Activated T-cell treated with anti-CD3 and anti-CD28 coated beads, Interleukin-2, amount 50 U/mL, for 72 hours (primary cell): ENCODE results near the gene DHRSX. TPM values are rescaled to one million over a fixed set of nuclear protein-coding genes. Genes with fewer than 3 reads are reported as not detected.
"Not testable (repeated sequence)": the region's sequence is repeated elsewhere in the genome, so short reads cannot be mapped to it uniquely, and the experiment has no call there.

ENCODE experiments used
- ATAC-seq, 2 donors: fragments of 150-1000 bp; cut with Tn5 transposase; replicated peaks in 1 of 2; 2 replicates each; pipeline ENCODE4 v1.10.0; 2021; ENCODE audit warnings: moderate library complexity in 2 of 2, mild to moderate bottlenecking in 1 of 2
- DNase-seq, 2 donors: peaks; one replicate each; pipeline ENCODE4 v3.0.0; 2021 to 2022; ENCODE audit warnings: mixed read lengths in 1 of 2
- H3K27ac Mint-ChIP-seq: one replicate; pipeline ENCODE4 v1.8.0; 2022; ENCODE audit warnings: mild to moderate bottlenecking, moderate library complexity, mixed read lengths
- H3K27me3 Mint-ChIP-seq: one replicate; pipeline ENCODE4 v1.8.0; 2022; ENCODE audit warnings: low read depth, mixed read lengths
- H3K36me3 Mint-ChIP-seq, 2 donors: one replicate each; pipeline ENCODE4 v1.8.0; 2022; ENCODE audit warnings: mixed read lengths in 2 of 2, mild to moderate bottlenecking in 1 of 2; ENCODE audit not compliant: insufficient read depth in 2 of 2
- H3K4me1 Mint-ChIP-seq: one replicate; pipeline ENCODE4 v1.8.0; 2022; ENCODE audit warnings: low read depth, mixed read lengths
- H3K4me3 Mint-ChIP-seq, 2 donors: one replicate each; pipeline ENCODE4 v1.8.0; 2022; ENCODE audit warnings: mild to moderate bottlenecking in 2 of 2, mixed read lengths in 2 of 2, moderate library complexity in 2 of 2
- H3K9me3 Mint-ChIP-seq, 2 donors: one replicate each; pipeline ENCODE4 v1.8.0; 2022; ENCODE audit warnings: mixed read lengths in 2 of 2
- total RNA-seq, 2 donors: library from RNA; stranded (reverse); gene quantifications; one replicate each; pipeline ENCODE4 v1.2.3, GENCODE V29; 2022

The DHRSX gene
- total RNA-seq, 2 donors from 2014 or later = 24.0 to 26.0 TPM

DNA sequence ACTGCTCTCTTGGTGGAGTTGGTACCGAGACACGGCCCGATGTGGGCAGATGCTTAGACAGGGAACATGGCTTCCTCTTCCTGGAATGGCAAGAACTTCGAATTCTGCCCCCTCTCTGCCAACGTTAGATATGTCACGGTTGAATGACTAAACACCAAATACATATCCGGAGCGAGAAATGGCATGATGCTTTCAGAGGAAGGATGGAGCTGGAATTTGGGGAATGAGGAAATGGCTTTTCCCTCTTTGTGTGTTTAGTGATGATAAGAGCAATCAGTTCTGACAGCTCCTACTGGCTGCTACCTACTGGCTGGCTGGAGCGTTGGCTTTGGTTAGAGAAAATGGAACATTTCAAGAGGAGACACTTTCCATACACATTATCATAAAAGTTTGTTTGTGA, 140.0 kb downstream of the DHRSX start:
- Mint-ChIP-seq H3K27me3 (no peaks in the 10 kb centered on the region), H3K4me3 (no peak overlapping the region), H3K4me1 (no peaks in the 10 kb centered on the region), H3K36me3 (peaks cover 11 to 15% of the 10 kb centered on the region in 2 donors), H3K9me3 (peaks cover 16 to 18% of the 10 kb centered on the region in 2 donors), H3K27ac (no peak overlapping the region)
- DNase-seq (no peak), ATAC-seq (no peak)

DNA sequence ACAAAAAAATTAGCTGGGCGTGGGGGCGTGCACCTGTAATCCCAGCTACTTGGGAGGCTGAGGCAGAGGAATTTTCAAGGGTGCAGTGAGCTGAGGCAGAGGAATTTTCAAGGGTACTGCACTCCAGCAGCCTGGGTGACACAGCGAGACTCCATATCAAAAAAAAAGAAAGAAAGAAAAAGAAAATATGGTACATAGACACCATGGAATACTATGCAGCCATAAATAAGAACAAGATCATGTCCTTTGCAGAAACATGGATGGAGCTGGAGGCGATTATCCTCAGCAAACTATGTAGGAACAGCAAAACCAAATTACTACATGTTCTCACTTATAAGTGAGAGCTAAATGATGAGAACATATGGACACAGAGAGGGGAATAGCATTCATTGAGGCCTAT, 141.3 kb downstream of the DHRSX start:
- H3K4me1 Mint-ChIP-seq, DNase-seq, H3K27ac Mint-ChIP-seq, ATAC-seq, H3K27me3 Mint-ChIP-seq, H3K4me3 Mint-ChIP-seq: not testable (repeated sequence)
- Mint-ChIP-seq H3K36me3 (peaks cover 9 to 13% of the 10 kb centered on the region in 2 donors), H3K9me3 (peaks cover 11 to 12% of the 10 kb centered on the region in 2 donors)

DNA sequence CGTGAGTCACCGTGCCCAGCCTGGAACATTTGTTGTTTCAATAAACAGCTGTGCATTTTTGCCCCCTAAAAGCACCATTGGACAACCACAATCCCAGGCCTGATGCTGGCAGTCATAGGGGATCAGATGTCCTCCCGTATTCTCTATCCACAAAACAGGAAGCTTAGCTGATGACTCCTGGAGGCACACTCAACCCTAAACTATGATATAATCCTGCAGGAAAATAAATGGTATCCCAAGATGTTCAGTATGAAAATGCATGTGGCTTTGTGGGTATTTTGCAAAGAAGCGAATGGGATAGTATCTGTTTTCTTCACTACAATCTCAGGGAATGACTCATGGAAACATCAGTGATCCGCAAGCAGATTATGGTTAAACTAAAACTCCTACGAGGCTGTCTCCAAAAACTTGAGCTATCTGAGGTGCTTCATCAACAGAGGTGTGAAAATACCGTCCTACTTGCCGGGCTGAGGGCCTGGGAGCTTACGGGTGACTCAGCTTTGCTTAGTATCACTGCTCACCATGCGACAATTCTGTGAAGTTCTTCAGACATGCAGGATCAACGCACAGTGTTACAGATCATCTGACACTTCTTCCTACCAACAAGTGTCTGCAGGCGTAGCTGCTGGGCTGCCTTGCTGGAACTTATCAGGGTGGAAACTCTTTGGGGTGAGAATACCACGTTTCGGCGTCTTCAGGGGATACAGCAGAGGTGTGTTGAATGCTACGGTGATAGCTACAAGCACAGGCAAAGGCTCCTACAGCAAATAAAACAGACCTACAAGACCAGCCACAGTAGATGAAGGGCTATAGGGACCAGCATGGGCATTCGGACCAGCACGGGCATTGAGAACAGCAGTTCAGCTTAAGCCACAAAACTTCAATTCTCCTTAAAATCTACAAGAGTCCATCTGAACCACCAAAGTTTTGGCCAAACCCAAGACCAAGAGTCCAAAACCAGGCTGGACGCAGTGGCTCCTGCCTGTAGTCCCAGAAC, 148.5 kb downstream of the DHRSX start:
- H3K36me3 Mint-ChIP-seq = peaks cover 4 to 7% of the 10 kb centered on the region in 2 donors
- H3K27ac Mint-ChIP-seq = no peak overlapping the region
- H3K4me3 Mint-ChIP-seq = no peak overlapping the region
- H3K27me3 Mint-ChIP-seq = no peaks in the 10 kb centered on the region
- H3K4me1 Mint-ChIP-seq = peaks cover 9% of the 10 kb centered on the region
- H3K9me3 Mint-ChIP-seq = peaks cover 2 to 4% of the 10 kb centered on the region in 2 donors
- DNase-seq (peak in 1 of 2 donors; percentile 2), ATAC-seq (peak; percentile 51 to 72)

DNA sequence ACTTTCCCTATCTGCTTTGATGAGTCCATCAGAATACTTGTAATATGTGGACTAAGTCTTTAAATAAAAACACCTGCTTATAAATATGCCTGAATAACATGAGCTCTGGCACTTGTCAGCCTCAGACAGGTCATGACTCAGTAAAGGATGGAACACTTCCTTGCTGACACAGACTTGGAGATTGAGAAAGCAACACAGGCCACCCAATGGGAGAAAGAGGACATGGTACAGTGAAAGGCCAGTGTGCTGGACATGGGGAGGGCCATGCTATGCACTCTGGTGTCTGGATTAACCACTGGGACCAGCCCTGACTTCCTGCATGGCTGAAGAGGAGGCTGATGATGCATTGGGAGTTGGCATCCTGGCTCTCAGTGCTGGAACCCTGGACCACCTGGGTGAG, 149.5 kb downstream of the DHRSX start:
- no peak overlapping the region for H3K4me3 Mint-ChIP-seq
- H3K9me3 Mint-ChIP-seq = peaks cover 4% of the 10 kb centered on the region in 2 donors
- ATAC-seq (no peak), DNase-seq (no peak)
- peaks cover 6 to 7% of the 10 kb centered on the region in 2 donors for H3K36me3 Mint-ChIP-seq
- H3K27ac Mint-ChIP-seq = no peak overlapping the region
- peaks cover 9% of the 10 kb centered on the region for H3K4me1 Mint-ChIP-seq
- H3K27me3 Mint-ChIP-seq = no peaks in the 10 kb centered on the region

DNA sequence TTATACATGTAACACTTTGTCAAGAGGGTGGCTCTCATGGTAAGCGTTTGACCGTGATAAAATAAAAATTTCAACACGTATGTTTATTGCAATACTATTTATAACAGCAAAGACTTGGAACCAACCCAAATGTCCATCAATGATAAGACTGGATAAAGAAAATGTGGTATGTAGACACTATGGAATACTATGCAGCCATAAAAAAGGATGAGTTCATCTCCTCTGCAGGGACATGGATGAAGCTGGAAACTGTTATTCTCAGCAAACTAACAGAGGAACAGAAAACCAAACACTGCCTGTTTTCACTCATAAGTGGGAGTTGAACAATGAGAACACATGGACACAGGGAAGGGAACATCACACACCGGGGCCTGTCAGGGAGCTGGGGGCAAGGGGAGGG, 150.1 kb downstream of the DHRSX start:
- not testable (repeated sequence) for H3K4me1 Mint-ChIP-seq, ATAC-seq, H3K27me3 Mint-ChIP-seq, H3K4me3 Mint-ChIP-seq, DNase-seq, H3K36me3 Mint-ChIP-seq, H3K27ac Mint-ChIP-seq, H3K9me3 Mint-ChIP-seq

DNA sequence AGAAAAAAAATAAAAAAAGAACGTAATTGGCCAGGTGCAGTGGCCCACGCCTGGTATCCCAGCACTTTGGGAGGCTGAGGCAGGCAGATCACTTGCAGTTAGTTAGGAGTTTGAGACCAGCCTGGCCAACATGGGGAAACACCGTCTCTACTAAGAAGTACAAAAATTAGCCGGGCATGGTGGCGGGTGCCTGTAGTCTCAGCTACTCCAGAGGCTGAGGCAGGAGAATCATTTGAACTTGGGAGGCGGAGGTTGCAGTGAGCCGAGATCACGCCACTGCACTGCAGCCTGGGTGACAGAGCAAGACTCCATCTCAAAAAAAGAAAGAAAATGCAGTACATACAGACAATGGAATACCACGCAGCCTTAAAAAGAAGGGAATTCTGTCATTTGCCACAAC, 150.7 kb downstream of the DHRSX start:
- H3K4me1 Mint-ChIP-seq, H3K27ac Mint-ChIP-seq, H3K4me3 Mint-ChIP-seq, ATAC-seq, H3K9me3 Mint-ChIP-seq, H3K36me3 Mint-ChIP-seq, H3K27me3 Mint-ChIP-seq, DNase-seq: not testable (repeated sequence)

DNA sequence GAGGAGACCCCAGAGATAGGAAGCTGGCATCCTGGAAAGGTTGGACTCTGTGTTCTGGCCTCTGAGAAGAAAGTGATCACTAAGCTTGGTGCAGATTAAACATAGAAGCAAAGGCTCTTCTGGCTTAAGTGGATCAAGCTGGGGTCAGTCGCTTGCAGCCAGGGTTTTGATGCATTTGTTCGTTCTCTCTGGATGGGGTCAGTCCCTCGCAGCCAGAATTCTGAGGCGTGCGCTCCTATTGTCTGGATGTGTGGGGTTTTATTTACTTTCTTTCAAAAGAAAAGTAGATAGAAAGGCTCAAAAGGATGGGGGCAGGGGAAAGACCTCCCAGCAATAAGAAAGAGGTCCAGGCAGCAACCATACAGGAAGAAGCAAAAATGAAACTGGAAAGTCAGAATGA, 152.6 kb downstream of the DHRSX start:
- DNase-seq (no peak), ATAC-seq (no peak)
- no peaks in the 10 kb centered on the region for H3K27me3 Mint-ChIP-seq
- no peak overlapping the region for H3K4me3 Mint-ChIP-seq
- peaks cover 10 to 15% of the 10 kb centered on the region in 2 donors for H3K36me3 Mint-ChIP-seq
- peaks cover 9% of the 10 kb centered on the region for H3K4me1 Mint-ChIP-seq
- no peak overlapping the region for H3K27ac Mint-ChIP-seq
- H3K9me3 Mint-ChIP-seq = peaks cover 6 to 10% of the 10 kb centered on the region in 2 donors

DNA sequence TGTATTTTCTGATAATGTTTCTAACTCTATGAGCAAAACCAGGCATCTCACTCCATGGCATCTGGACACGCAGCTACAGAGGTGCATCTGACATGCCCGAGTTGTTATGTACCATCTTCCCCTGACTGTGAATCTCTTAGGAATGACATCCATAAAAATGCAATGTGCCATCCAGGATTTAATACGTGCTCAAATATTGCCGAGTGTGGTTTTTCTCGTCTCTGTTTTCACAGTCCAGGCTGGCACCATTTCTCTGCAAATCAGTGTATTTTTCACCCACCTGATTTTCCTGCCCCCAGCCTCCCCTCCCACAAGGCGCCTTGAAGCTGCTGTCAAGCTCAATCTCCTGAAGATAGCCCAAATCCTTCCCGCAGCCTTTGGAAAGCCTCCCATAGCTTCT, 154.6 kb downstream of the DHRSX start:
- Mint-ChIP-seq H3K4me3 (no peak overlapping the region), H3K27ac (no peak overlapping the region), H3K9me3 (peaks cover 6 to 10% of the 10 kb centered on the region in 2 donors), H3K4me1 (no peaks in the 10 kb centered on the region), H3K27me3 (no peaks in the 10 kb centered on the region), H3K36me3 (peaks cover 18 to 25% of the 10 kb centered on the region in 2 donors)
- DNase-seq (no peak), ATAC-seq (no peak)

DNA sequence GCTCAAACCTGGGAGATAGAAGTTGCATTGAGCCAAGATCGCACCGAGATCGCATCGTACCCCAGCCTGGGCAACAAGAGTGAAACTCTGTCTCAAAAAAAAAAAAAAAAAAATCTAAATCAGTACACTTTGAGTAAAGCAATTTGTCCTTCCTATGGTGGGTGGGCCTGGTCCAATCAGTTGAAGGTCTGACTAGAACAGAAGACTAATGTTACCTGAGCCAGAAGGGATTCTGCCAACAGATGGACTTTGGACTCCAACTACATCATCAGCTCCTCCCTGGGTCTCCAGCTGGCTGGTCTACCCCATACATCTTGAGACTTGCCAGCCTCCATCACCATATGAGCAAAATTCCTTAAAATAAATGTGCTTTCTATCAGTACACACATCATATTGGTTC, 155.2 kb downstream of the DHRSX start:
- Mint-ChIP-seq H3K27me3 (no peaks in the 10 kb centered on the region), H3K9me3 (peaks cover 6 to 11% of the 10 kb centered on the region in 2 donors), H3K4me1 (no peaks in the 10 kb centered on the region), H3K27ac (no peak overlapping the region), H3K4me3 (no peak overlapping the region), H3K36me3 (peaks cover 19 to 27% of the 10 kb centered on the region in 2 donors)
- no peak for DNase-seq
- ATAC-seq = no peak

DNA sequence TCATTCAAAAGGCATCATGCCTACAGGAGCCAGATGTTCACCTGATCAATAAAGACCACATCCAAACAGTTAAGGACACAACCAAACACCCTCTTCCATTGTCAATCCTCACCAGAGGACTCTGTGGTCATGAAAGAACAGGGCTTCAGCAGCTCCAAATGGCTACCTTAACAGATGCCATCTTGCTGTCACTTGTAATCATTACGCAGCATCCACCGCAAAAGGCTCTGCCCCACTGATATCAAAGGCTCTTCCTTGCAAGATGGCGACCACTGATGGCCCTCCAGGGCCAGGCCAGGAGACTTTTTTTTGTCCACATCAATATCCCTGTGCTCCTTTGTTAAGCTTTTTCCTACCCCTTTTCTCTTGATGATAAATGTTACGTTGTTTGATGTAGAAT, 157.4 kb downstream of the DHRSX start:
- ATAC-seq = no peak
- no peak for DNase-seq
- H3K9me3 Mint-ChIP-seq = peaks cover 11 to 13% of the 10 kb centered on the region in 2 donors
- H3K4me1 Mint-ChIP-seq = no peaks in the 10 kb centered on the region
- no peaks in the 10 kb centered on the region for H3K27me3 Mint-ChIP-seq
- H3K4me3 Mint-ChIP-seq = no peak overlapping the region
- H3K27ac Mint-ChIP-seq = no peak overlapping the region
- peaks cover 28 to 31% of the 10 kb centered on the region in 2 donors for H3K36me3 Mint-ChIP-seq

DNA sequence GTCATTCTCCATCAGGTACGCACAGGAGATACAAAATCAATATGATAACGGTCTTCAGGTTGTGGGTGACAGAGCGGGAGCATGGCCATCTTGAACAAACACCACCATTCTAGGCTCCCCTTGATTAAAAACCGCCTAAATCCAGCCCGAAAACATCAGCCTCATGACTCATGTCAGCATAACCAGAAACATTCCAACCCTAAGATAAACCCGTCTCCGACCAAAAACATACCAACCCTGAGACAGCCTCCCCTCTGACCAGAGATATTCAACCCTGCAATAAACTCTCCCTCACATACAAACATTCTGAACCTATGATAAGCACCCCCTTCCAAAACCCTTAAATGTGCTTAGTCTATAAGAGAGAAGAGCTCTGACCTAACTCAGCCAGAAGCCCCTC, 157.9 kb downstream of the DHRSX start:
- no peak overlapping the region for H3K4me3 Mint-ChIP-seq
- H3K27ac Mint-ChIP-seq = no peak overlapping the region
- H3K27me3 Mint-ChIP-seq = no peaks in the 10 kb centered on the region
- peaks cover 28 to 32% of the 10 kb centered on the region in 2 donors for H3K36me3 Mint-ChIP-seq
- peaks cover 11 to 13% of the 10 kb centered on the region in 2 donors for H3K9me3 Mint-ChIP-seq
- no peaks in the 10 kb centered on the region for H3K4me1 Mint-ChIP-seq
- DNase-seq (no peak), ATAC-seq (no peak)

DNA sequence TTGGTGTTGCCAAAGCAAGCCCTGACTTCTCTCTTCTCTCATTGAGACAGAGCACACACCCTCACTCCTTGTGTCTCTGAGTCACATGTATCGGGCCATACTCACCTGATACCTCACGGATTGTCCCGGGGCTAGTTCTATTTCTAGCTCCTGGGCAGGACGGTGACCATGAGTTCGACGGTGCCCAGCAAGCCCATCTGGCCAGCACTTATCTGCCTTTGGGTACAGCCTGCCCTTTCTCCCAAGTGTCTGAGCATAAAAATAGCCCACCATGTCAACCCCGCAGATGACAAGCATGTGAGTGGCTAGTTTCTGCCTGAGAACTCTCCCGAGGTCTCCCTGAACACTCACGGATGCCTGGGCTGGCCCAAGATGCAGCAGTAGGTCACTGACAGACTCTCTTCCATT, 158.5 kb downstream of the DHRSX start:
- Mint-ChIP-seq H3K36me3 (peaks cover 28 to 35% of the 10 kb centered on the region in 2 donors), H3K27me3 (no peaks in the 10 kb centered on the region), H3K4me1 (no peaks in the 10 kb centered on the region), H3K4me3 (no peak overlapping the region), H3K9me3 (peaks cover 11 to 13% of the 10 kb centered on the region in 2 donors), H3K27ac (no peak overlapping the region)
- no peak for ATAC-seq
- no peak for DNase-seq

DNA sequence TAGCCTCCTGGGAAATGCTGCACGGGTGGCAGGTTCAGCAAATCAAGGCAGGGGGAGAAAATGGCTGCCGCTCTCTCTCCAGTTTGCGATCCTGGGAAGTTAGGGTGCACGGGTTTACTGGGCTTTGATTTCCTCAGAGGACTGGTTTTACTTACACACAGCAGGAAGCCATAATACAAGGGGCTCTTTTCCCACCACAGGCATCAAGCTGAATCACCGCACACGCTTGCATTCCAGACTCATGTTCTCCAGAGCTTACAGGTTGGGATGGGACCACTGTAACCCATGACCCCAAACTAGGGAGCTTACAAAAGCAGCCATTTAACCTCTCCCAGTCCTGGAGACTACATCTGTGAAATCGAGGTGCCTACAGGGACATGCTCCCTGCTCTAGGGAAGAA, 159.8 kb downstream of the DHRSX start:
- no peak for ATAC-seq
- H3K9me3 Mint-ChIP-seq = peaks cover 10 to 13% of the 10 kb centered on the region in 2 donors
- H3K27ac Mint-ChIP-seq = no peak overlapping the region

More for the DNA sequence above, 159.8 kb downstream of the DHRSX start:
- no peak for DNase-seq
- no peaks in the 10 kb centered on the region for H3K27me3 Mint-ChIP-seq
- no peak overlapping the region for H3K4me3 Mint-ChIP-seq
- peaks cover 26 to 32% of the 10 kb centered on the region in 2 donors for H3K36me3 Mint-ChIP-seq
- H3K4me1 Mint-ChIP-seq = no peaks in the 10 kb centered on the region
